Measurements from ENCODE around the gene ELF4.

GRCh38 chrX:130051176-130051845 is 59.0 kb downstream of the ELF4 start:
- TF ChIP-seq CTCF (IDR thresholded peaks at IDR 0.05) (no peak), POLR2A (IDR thresholded peaks at IDR 0.05) (no peak)

Data from testis (tissue), 2 donors.